Hepatocyte (in vitro differentiated cells): ENCODE data around the gene GAPVD1.

Experiments
- EZH2 ChIP-seq: fragments of 200-600 bp; sonication (generic); IDR thresholded peaks from 2 replicates; pipeline ENCODE4 v1.6.1; 2016; ENCODE audit warnings: antibody characterized with exemption, mild to moderate bottlenecking, borderline replicate concordance
- EZH2phosphoT487 ChIP-seq: fragments of 200-600 bp; sonication (generic); IDR thresholded peaks from one replicate; pipeline ENCODE4 v1.6.1; 2018; ENCODE audit warnings: antibody characterized with exemption, mild to moderate bottlenecking, low read depth, moderate library complexity; ENCODE audit not compliant: unreplicated experiment, severe bottlenecking
- TF ChIP-seq, protein P1 (sequence below): fragments of 200-600 bp; sonication (generic); IDR thresholded peaks from 2 replicates; pipeline ENCODE4 v1.5.1; 2016; ENCODE audit warnings: antibody characterized with exemption, mild to moderate bottlenecking; ENCODE audit not compliant: poor library complexity

- TF ChIP-seq, protein P1, sequence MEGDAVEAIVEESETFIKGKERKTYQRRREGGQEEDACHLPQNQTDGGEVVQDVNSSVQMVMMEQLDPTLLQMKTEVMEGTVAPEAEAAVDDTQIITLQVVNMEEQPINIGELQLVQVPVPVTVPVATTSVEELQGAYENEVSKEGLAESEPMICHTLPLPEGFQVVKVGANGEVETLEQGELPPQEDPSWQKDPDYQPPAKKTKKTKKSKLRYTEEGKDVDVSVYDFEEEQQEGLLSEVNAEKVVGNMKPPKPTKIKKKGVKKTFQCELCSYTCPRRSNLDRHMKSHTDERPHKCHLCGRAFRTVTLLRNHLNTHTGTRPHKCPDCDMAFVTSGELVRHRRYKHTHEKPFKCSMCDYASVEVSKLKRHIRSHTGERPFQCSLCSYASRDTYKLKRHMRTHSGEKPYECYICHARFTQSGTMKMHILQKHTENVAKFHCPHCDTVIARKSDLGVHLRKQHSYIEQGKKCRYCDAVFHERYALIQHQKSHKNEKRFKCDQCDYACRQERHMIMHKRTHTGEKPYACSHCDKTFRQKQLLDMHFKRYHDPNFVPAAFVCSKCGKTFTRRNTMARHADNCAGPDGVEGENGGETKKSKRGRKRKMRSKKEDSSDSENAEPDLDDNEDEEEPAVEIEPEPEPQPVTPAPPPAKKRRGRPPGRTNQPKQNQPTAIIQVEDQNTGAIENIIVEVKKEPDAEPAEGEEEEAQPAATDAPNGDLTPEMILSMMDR = no peak
- no peak for TF ChIP-seq EZH2phosphoT487
- no peak for TF ChIP-seq EZH2
These were observed 149.6 kb downstream of the GAPVD1 start for GRCh38 chr9:125411171-125411756.
